Sigmoid colon (tissue), 4 donors: ENCODE measurements around the gene PRSS2.

ENCODE experiments used
- EP300 ChIP-seq, 4 donors: sonication (generic); formaldehyde crosslinking; IDR thresholded peaks; one replicate each; pipeline ENCODE4 v1.6.1; 2017; ENCODE audit warnings: antibody characterized with exemption in 4 of 4
- POLR2A ChIP-seq, 2 donors: fragments of 450-650 bp; IDR thresholded peaks; one replicate each; pipeline ENCODE4 v1.6.1; 2016; ENCODE audit warnings: antibody characterized with exemption in 2 of 2, mild to moderate bottlenecking in 2 of 2, moderate library complexity in 2 of 2
- POLR2AphosphoS5 ChIP-seq, 4 donors: sonication (generic); formaldehyde crosslinking; IDR thresholded peaks; one replicate each; pipeline ENCODE4 v1.6.1; 2017; ENCODE audit warnings: antibody characterized with exemption in 4 of 4
- TF ChIP-seq, protein P1 (sequence below), 4 experiments: fragments of 450-650 bp in 3 of 4; fragments of 200-600 bp in 1 of 4; IDR thresholded peaks; one replicate each; pipeline ENCODE4 v1.5.1; 2016 to 2019; ENCODE audit warnings: antibody characterized with exemption in 4 of 4, mild to moderate bottlenecking in 3 of 4, moderate library complexity in 2 of 4

- TF ChIP-seq POLR2A (IDR thresholded peaks at IDR 0.05) = no peak
- TF ChIP-seq, protein P1, sequence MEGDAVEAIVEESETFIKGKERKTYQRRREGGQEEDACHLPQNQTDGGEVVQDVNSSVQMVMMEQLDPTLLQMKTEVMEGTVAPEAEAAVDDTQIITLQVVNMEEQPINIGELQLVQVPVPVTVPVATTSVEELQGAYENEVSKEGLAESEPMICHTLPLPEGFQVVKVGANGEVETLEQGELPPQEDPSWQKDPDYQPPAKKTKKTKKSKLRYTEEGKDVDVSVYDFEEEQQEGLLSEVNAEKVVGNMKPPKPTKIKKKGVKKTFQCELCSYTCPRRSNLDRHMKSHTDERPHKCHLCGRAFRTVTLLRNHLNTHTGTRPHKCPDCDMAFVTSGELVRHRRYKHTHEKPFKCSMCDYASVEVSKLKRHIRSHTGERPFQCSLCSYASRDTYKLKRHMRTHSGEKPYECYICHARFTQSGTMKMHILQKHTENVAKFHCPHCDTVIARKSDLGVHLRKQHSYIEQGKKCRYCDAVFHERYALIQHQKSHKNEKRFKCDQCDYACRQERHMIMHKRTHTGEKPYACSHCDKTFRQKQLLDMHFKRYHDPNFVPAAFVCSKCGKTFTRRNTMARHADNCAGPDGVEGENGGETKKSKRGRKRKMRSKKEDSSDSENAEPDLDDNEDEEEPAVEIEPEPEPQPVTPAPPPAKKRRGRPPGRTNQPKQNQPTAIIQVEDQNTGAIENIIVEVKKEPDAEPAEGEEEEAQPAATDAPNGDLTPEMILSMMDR (IDR thresholded peaks at IDR 0.05) = no peak
- TF ChIP-seq EP300 (IDR thresholded peaks at IDR 0.05) = no peak
- no peak for TF ChIP-seq POLR2AphosphoS5 (IDR thresholded peaks at IDR 0.05)
Measured at GRCh38 chr7:142759433-142759832, 11.3 kb upstream of the PRSS2 start.
